Naive thymus-derived CD4-positive, alpha-beta T cell (primary cell): ENCODE measurements around the gene ESYT3. TPM values are rescaled to one million over a fixed set of nuclear protein-coding genes. Genes with fewer than 3 reads are reported as not detected.

Experiments used
- ATAC-seq: fragments of 150-1000 bp; cut with Tn5 transposase; 2 replicates; pipeline ENCODE4 v1.10.0; 2021; ENCODE audit warnings: mild to moderate bottlenecking, moderate library complexity
- CTCF ChIA-PET: fragments of 350-600 bp; sonication (Branson Sonifier 250); formaldehyde crosslinking; loops from one replicate; lab custom pipeline; 2021; ENCODE audit warnings: antibody characterized with exemption; lab: Charles Lee
- POLR2A ChIA-PET: fragments of 350-600 bp; sonication (Branson Sonifier 250); formaldehyde crosslinking; loops from one replicate; lab custom pipeline; 2021; ENCODE audit warnings: antibody characterized with exemption, inconsistent platforms; lab: Charles Lee
- DNase-seq, 9 donors: peaks; one replicate each; pipeline versions ENCODE4 v3.0.0 to v3.0.0-alpha.2; 2020 to 2022; ENCODE audit warnings: mixed read lengths in 1 of 9
- H3K27ac ChIP-seq: one replicate; pipeline ENCODE4 v1.7.0; 2013; ENCODE audit warnings: mild to moderate bottlenecking, low read depth, low read length, moderate library complexity
- H3K27me3 ChIP-seq, 2 donors: one replicate each; pipeline ENCODE4 v1.7.0; 2013; ENCODE audit warnings: low read length in 2 of 2, mild to moderate bottlenecking in 2 of 2, moderate library complexity in 2 of 2; ENCODE audit not compliant: control insufficient read depth in 2 of 2, insufficient read depth in 2 of 2
- H3K36me3 ChIP-seq, 3 experiments: 1 replicate in 2 of 3; 2 replicates in 1 of 3; pipeline ENCODE4 v1.7.0; 2013; ENCODE audit warnings: low read length in 3 of 3, mild to moderate bottlenecking in 3 of 3, moderate library complexity in 1 of 3; ENCODE audit not compliant: insufficient read depth in 3 of 3, control insufficient read depth in 2 of 3
- H3K4me1 ChIP-seq, 2 donors: one replicate each; pipeline ENCODE4 v1.7.0; 2013; ENCODE audit warnings: low read length in 2 of 2, mild to moderate bottlenecking in 2 of 2, moderate library complexity in 1 of 2; ENCODE audit not compliant: control insufficient read depth in 2 of 2, insufficient read depth in 2 of 2
- H3K4me3 ChIP-seq: 2 replicates; pipeline ENCODE4 v1.7.0; 2013; ENCODE audit warnings: mild to moderate bottlenecking, low read length
- H3K9me3 ChIP-seq, 3 experiments: 1 replicate in 2 of 3; 2 replicates in 1 of 3; pipeline ENCODE4 v1.7.0; 2013; ENCODE audit warnings: low read length in 3 of 3; ENCODE audit not compliant: control insufficient read depth in 2 of 3
- H3K27ac Mint-ChIP-seq, 9 donors: one replicate each; pipeline ENCODE4 v1.8.0; 2020 to 2022; ENCODE audit warnings: mixed read lengths in 9 of 9, mild to moderate bottlenecking in 8 of 9, moderate library complexity in 5 of 9, inconsistent platforms in 2 of 9
- H3K27me3 Mint-ChIP-seq, 5 donors: one replicate each; pipeline ENCODE4 v1.8.0; 2021 to 2022; ENCODE audit warnings: mixed read lengths in 5 of 5, mild to moderate bottlenecking in 1 of 5
- H3K36me3 Mint-ChIP-seq, 5 donors: one replicate each; pipeline ENCODE4 v1.8.0; 2020 to 2022; ENCODE audit warnings: mixed read lengths in 5 of 5, mild to moderate bottlenecking in 3 of 5, inconsistent platforms in 1 of 5
- H3K4me1 Mint-ChIP-seq, 7 donors: one replicate each; pipeline ENCODE4 v1.8.0; 2020 to 2022; ENCODE audit warnings: mixed read lengths in 7 of 7, mild to moderate bottlenecking in 3 of 7, inconsistent platforms in 1 of 7
- H3K4me3 Mint-ChIP-seq, 10 donors: one replicate each; pipeline ENCODE4 v1.8.0; 2020 to 2022; ENCODE audit warnings: mild to moderate bottlenecking in 10 of 10, mixed read lengths in 10 of 10, moderate library complexity in 6 of 10, inconsistent platforms in 2 of 10
- H3K9me3 Mint-ChIP-seq, 11 donors: one replicate each; pipeline ENCODE4 v1.8.0; 2020 to 2022; ENCODE audit warnings: mixed read lengths in 11 of 11, mild to moderate bottlenecking in 4 of 11, inconsistent platforms in 1 of 11, moderate library complexity in 1 of 11
- intact Hi-C, 2 donors: fragments of 100-400 bp; cut with micrococcal nuclease; formaldehyde crosslinking; loops; one replicate each; pipeline ENCODE4 v1.15.1; 2023
- polyA plus RNA-seq, 2 donors: library from polyadenylated mRNA; unstranded; fragments of 300-500 nt; fragmentation: Illumina TruSeq; gene quantifications; one replicate each; pipeline ENCODE4 v1.2.3, GENCODE V29; 2021
- total RNA-seq, 6 experiments: library from RNA in 5 of 6; stranded (reverse) in 5 of 6; gene quantifications; 1 replicate in 5 of 6; 2 replicates in 1 of 6; pipeline ENCODE4 v1.2.3 and lab custom pipeline; 2021 to 2026

The ESYT3 gene
- total and polyA plus RNA-seq, 7 experiments from 2014 or later = 0.14 to 0.41 (median 0.32) TPM; not detected in 4

DNA sequence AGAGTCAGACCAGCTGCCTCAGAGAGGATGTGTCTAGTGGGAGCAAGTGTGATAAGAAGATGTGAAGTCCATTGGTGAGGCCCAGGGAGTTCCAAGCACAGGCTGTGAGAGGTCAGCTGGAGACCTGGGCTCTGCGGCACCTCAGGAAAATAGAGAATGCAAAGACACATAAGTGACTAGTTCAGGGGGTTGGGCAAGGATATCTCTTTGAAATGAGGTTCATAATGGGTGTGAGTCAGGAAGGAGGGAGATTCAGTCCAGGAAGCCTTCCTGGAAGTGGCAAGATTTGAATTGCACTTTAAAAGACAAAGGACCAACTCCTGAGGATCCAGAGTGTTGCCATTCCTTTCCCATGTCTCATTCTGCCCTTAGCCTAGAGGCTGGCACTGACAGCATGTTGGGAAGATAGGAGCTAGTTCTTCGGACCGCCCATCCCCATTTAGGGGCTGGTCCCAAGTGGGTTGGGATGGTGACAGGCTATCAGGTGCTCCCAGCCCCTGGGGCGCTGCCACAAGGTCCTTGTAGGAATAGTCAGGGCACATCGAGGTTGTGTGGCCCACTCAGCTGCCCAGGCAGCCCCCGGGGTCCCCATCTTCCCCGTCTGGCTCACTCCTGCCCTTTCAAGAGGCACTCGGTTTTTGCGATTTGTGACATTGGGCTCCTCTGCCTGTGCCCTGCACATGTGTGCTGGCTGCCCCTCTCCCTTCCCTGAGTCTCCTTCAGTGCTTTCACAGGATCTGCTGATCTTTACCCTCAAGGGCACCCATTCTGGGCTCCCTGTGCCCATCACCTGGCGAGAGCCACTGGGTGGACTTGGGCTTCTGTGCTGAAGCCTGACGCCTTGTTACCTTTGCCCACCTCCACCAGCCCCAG, 23.7 kb downstream of the ESYT3 start:
- no peaks in the 10 kb centered on the region for H3K27me3 ChIP-seq
- ATAC-seq = no peak
- ChIA-PET CTCF (interaction anchor here (0.5 kb wide), 1 partner anchor 261 kb away, joined by 5 read pairs; no protein-coding TSS in a partner anchor), POLR2A (no interaction called here)
- Mint-ChIP-seq H3K4me1 (peaks cover 0 to 11% (median 0%) of the 10 kb centered on the region in 7 donors), H3K36me3 (no peaks in the 10 kb centered on the region), H3K9me3 (no peaks in the 10 kb centered on the region), H3K4me3 (no peak overlapping the region), H3K27ac (no peak overlapping the region), H3K27me3 (peaks cover 0 to 5% (median 0%) of the 10 kb centered on the region in 5 donors)
- intact Hi-C loops = no loop called here
- no peaks in the 10 kb centered on the region for H3K4me1 ChIP-seq
- H3K4me3 ChIP-seq = no peak overlapping the region
- no peaks in the 10 kb centered on the region for H3K36me3 ChIP-seq
- no peak overlapping the region for H3K27ac ChIP-seq
- peak in 1 of 9 donors; percentile 13 for DNase-seq
- H3K9me3 ChIP-seq = no peaks in the 10 kb centered on the region

GRCh38 chr3:138458774-138459499, 24.5 kb downstream of the ESYT3 start:
- ChIA-PET POLR2A (no interaction called here), CTCF (no interaction called here)
- Mint-ChIP-seq H3K27me3 (peaks cover 0 to 10% (median 0%) of the 10 kb centered on the region in 5 donors), H3K36me3 (no peaks in the 10 kb centered on the region), H3K27ac (no peak overlapping the region), H3K4me3 (no peak overlapping the region), H3K4me1 (peaks cover 0 to 11% (median 0%) of the 10 kb centered on the region in 7 donors), H3K9me3 (no peaks in the 10 kb centered on the region)
- H3K4me3 ChIP-seq = no peak overlapping the region
- ATAC-seq (no peak), DNase-seq (no peak)
- H3K27ac ChIP-seq = no peak overlapping the region
- no peaks in the 10 kb centered on the region for H3K4me1 ChIP-seq
- H3K9me3 ChIP-seq = no peaks in the 10 kb centered on the region
- intact Hi-C loops = no loop called here
- H3K36me3 ChIP-seq = no peaks in the 10 kb centered on the region
- no peaks in the 10 kb centered on the region for H3K27me3 ChIP-seq

GRCh38 chr3:138459619-138460535, 25.5 kb downstream of the ESYT3 start:
- POLR2A ChIA-PET = no interaction called here
- Histone ChIP-seq H3K27me3 (no peaks in the 10 kb centered on the region), H3K36me3 (no peaks in the 10 kb centered on the region), H3K4me1 (no peaks in the 10 kb centered on the region), H3K27ac (no peak overlapping the region), H3K9me3 (no peaks in the 10 kb centered on the region), H3K4me3 (no peak overlapping the region)
- DNase-seq (no peak), ATAC-seq (no peak)
- peaks cover 0 to 11% (median 0%) of the 10 kb centered on the region in 7 donors for H3K4me1 Mint-ChIP-seq
- peaks cover 0 to 10% (median 1%) of the 10 kb centered on the region in 5 donors for H3K27me3 Mint-ChIP-seq
- H3K9me3 Mint-ChIP-seq = no peaks in the 10 kb centered on the region
- H3K27ac Mint-ChIP-seq = no peak overlapping the region
- CTCF ChIA-PET = no interaction called here
- no peak overlapping the region for H3K4me3 Mint-ChIP-seq
- intact Hi-C loops = no loop called here
- H3K36me3 Mint-ChIP-seq = no peaks in the 10 kb centered on the region

GRCh38 chr3:138460536-138461205, 26.3 kb downstream of the ESYT3 start:
- no peaks in the 10 kb centered on the region for H3K4me1 ChIP-seq
- no peaks in the 10 kb centered on the region for H3K36me3 Mint-ChIP-seq
- no peaks in the 10 kb centered on the region for H3K9me3 Mint-ChIP-seq
- peaks cover 0 to 10% (median 0%) of the 10 kb centered on the region in 7 donors for H3K4me1 Mint-ChIP-seq
- ChIA-PET CTCF (no interaction called here), POLR2A (no interaction called here)
- ATAC-seq (no peak), DNase-seq (no peak)
- H3K9me3 ChIP-seq = no peaks in the 10 kb centered on the region
- H3K36me3 ChIP-seq = no peaks in the 10 kb centered on the region
- H3K27ac ChIP-seq = no peak overlapping the region
- no peak overlapping the region for H3K4me3 Mint-ChIP-seq
- peaks cover 0 to 12% (median 4%) of the 10 kb centered on the region in 5 donors for H3K27me3 Mint-ChIP-seq
- intact Hi-C loops = no loop called here
- H3K27ac Mint-ChIP-seq = no peak overlapping the region
- no peaks in the 10 kb centered on the region for H3K27me3 ChIP-seq
- H3K4me3 ChIP-seq = no peak overlapping the region

DNA sequence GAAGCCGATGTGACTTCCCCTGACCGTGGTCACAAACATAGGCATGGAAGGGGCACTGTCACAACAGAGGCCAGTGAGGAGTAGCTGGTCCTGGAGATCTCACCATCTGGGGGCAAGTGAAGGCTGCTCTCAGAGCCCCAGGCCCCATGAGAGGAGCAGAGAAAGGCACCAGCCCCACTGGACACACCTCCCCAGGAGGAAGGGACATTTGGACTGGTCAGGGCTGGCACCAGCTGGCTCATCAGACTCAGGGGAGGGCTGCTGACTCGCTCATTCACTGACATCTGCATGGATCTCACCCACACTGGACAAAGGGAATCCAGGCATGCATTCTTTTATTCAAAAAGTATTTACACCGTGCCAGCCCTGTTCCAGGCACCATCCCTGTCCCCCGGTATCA, 26.8 kb downstream of the ESYT3 start:
- DNase-seq = no peak
- Histone ChIP-seq H3K4me1 (no peaks in the 10 kb centered on the region), H3K4me3 (no peak overlapping the region), H3K27me3 (no peaks in the 10 kb centered on the region), H3K27ac (no peak overlapping the region), H3K36me3 (no peaks in the 10 kb centered on the region), H3K9me3 (no peaks in the 10 kb centered on the region)
- peaks cover 0 to 16% (median 4%) of the 10 kb centered on the region in 5 donors for H3K27me3 Mint-ChIP-seq
- intact Hi-C loops = no loop called here
- ChIA-PET POLR2A (no interaction called here), CTCF (no interaction called here)
- H3K27ac Mint-ChIP-seq = no peak overlapping the region
- H3K4me1 Mint-ChIP-seq = peaks cover 0 to 4% (median 0%) of the 10 kb centered on the region in 7 donors
- H3K9me3 Mint-ChIP-seq = no peaks in the 10 kb centered on the region
- H3K36me3 Mint-ChIP-seq = no peaks in the 10 kb centered on the region
- no peak for ATAC-seq
- H3K4me3 Mint-ChIP-seq = no peak overlapping the region

DNA sequence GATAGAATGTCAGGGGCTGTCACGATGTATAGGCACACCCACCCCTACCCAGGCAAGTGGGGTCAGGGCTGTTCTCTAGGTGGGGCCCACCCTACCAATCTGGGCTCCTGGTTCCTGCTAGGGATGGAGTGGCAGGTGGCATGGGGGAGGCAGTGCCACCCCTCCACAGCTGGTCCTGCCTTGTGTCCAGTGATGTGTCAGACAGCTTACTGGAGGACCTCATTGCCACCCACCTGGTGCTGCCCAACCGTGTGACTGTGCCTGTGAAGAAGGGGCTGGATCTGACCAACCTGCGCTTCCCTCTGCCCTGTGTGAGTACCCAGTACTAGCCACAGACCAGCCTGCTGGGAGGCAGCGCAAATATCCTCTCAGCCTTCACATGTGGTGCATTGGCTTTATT, 27.5 kb downstream of the ESYT3 start:
- no peak overlapping the region for H3K27ac ChIP-seq
- Mint-ChIP-seq H3K27me3 (peaks cover 0 to 18% (median 9%) of the 10 kb centered on the region in 5 donors), H3K27ac (no peak overlapping the region), H3K36me3 (no peaks in the 10 kb centered on the region), H3K9me3 (no peaks in the 10 kb centered on the region), H3K4me3 (no peak overlapping the region), H3K4me1 (peaks cover 0 to 3% (median 0%) of the 10 kb centered on the region in 7 donors)
- no peaks in the 10 kb centered on the region for H3K4me1 ChIP-seq
- H3K36me3 ChIP-seq = no peaks in the 10 kb centered on the region
- ChIA-PET CTCF (no interaction called here), POLR2A (no interaction called here)
- ATAC-seq (no peak), DNase-seq (no peak)
- H3K4me3 ChIP-seq = no peak overlapping the region
- no peaks in the 10 kb centered on the region for H3K27me3 ChIP-seq
- intact Hi-C loops = no loop called here
- H3K9me3 ChIP-seq = no peaks in the 10 kb centered on the region
